ENCODE data around the gene ESR1. TPM values are rescaled to one million over a fixed set of nuclear protein-coding genes. Genes with fewer than 3 reads are reported as not detected.

The ESR1 gene
- total and polyA plus RNA-seq, 11 donors, result 0.15 to 3.5 (median 0.93) TPM

GRCh38 chr6:152091201-152091600 lies 283.7 kb downstream of the ESR1 start:
- Histone ChIP-seq H3K27ac (peak overlapping the region in 1 of 12 donors; percentile 3), H3K36me3 (no peaks in the 10 kb centered on the region), H3K4me3 (no peak overlapping the region), H3K27me3 (no peaks in the 10 kb centered on the region), H3K9me3 (no peaks in the 10 kb centered on the region), H3K4me1 (peaks cover 0 to 37% (median 10%) of the 10 kb centered on the region in 12 donors)
- ATAC-seq, result no peak
- 29 to 51% (median 36%) methylated on average over 2 of the region's 2 CpGs for WGBS, 4 donors
- intact Hi-C loops (cut with DNase I), result no loop called here
- TF ChIP-seq CTCF (IDR thresholded peaks at IDR 0.05), result no peak
- no peak for DNase-seq

- no peaks in the 10 kb centered on the region for H3K9me3 ChIP-seq
- peak overlapping the region in 2 of 12 donors; percentile 13 to 22 for H3K27ac ChIP-seq
- no peaks in the 10 kb centered on the region for H3K27me3 ChIP-seq
- WGBS, 4 donors, result 56 to 71% (median 65%) methylated on average over 4 of the region's 4 CpGs
- no peaks in the 10 kb centered on the region for H3K36me3 ChIP-seq
- intact Hi-C loops (cut with DNase I), result no loop called here
- no peak overlapping the region for H3K4me3 ChIP-seq
- peaks cover 0 to 40% (median 10%) of the 10 kb centered on the region in 12 donors for H3K4me1 ChIP-seq
- ATAC-seq (peak; percentile 22 to 55 (median 39)), DNase-seq (peak in 1 of 5 donors; percentile 32)
- no peak for TF ChIP-seq CTCF (IDR thresholded peaks at IDR 0.05)
- no peak for TF ChIP-seq POLR2A (IDR thresholded peaks at IDR 0.05)
Measured at GRCh38 chr6:152091851-152092341, 284.4 kb downstream of the ESR1 start.

GRCh38 chr6:152093711-152094110 lies 286.2 kb downstream of the ESR1 start:
- Histone ChIP-seq H3K4me3 (no peak overlapping the region), H3K4me1 (peaks cover 0 to 44% (median 10%) of the 10 kb centered on the region in 12 donors), H3K36me3 (no peaks in the 10 kb centered on the region), H3K27ac (no peak overlapping the region), H3K9me3 (no peaks in the 10 kb centered on the region), H3K27me3 (no peaks in the 10 kb centered on the region)
- ATAC-seq (no peak), DNase-seq (no peak)
- WGBS, 4 donors, result 81 to 94% (median 86%) methylated on average over 6 of the region's 6 CpGs
- no peak for TF ChIP-seq CTCF (IDR thresholded peaks at IDR 0.05)
- no peak for TF ChIP-seq POLR2A (IDR thresholded peaks at IDR 0.05)
- intact Hi-C loops (cut with DNase I), result no loop called here

GRCh38 chr6:152094276-152094675 lies 286.8 kb downstream of the ESR1 start:
- 90 to 98% (median 93%) methylated on average over 4 of the region's 4 CpGs for WGBS, 4 donors
- peaks cover 0 to 46% (median 10%) of the 10 kb centered on the region in 12 donors for H3K4me1 ChIP-seq
- intact Hi-C loops (cut with DNase I), result no loop called here

More at GRCh38 chr6:152094276-152094675, 286.8 kb downstream of the ESR1 start:
- Histone ChIP-seq H3K9me3 (no peaks in the 10 kb centered on the region), H3K4me3 (no peak overlapping the region), H3K27ac (peak overlapping the region in 2 of 12 donors; percentile 62 to 65), H3K27me3 (no peaks in the 10 kb centered on the region), H3K36me3 (no peaks in the 10 kb centered on the region)
- ATAC-seq (no peak), DNase-seq (no peak)
- TF ChIP-seq POLR2A (IDR thresholded peaks at IDR 0.05) (no peak), CTCF (IDR thresholded peaks at IDR 0.05) (no peak)
